ENCODE data around the gene AMN.

GRCh38 chr14:102915292-102916110, 7.0 kb upstream of the AMN start:
- no peak for TF ChIP-seq CTCF (conservative IDR thresholded peaks at IDR 0.05)
- no peak for TF ChIP-seq ZFX (IDR thresholded peaks at IDR 0.05)

All from C4-2B (cell line).